WTC11 (cell line): ENCODE results near the gene NID2. TPM values are rescaled to one million over a fixed set of nuclear protein-coding genes. Genes with fewer than 3 reads are reported as not detected.

ENCODE experiments used
- ATAC-seq: fragments of 200-7000 bp; cut with Tn5 transposase; 2 replicates; pipeline ENCODE4 v1.10.0; 2021; ENCODE audit warnings: mild to moderate bottlenecking, moderate library complexity
- CTCF ChIA-PET: fragments of 300-600 bp; sonication (Branson Sonifier 250); formaldehyde crosslinking; loops from one replicate; lab custom pipeline; 2021; ENCODE audit warnings: antibody characterized with exemption; lab: Charles Lee
- POLR2A ChIA-PET: fragments of 350-600 bp; sonication (Branson Sonifier 250); formaldehyde crosslinking; loops from one replicate; lab custom pipeline; 2021; ENCODE audit warnings: antibody characterized with exemption; lab: Charles Lee
- DNase-seq: peaks from one replicate; pipeline ENCODE4 v3.0.0; 2021; ENCODE audit warnings: low spot score
- H3K27ac Mint-ChIP-seq: 2 replicates; pipeline ENCODE4 v1.8.0; 2021; ENCODE audit warnings: mixed read lengths
- H3K27me3 Mint-ChIP-seq: 2 replicates; pipeline ENCODE4 v1.8.0; 2021; ENCODE audit warnings: low read depth, mild to moderate bottlenecking, moderate library complexity, mixed read lengths
- H3K36me3 Mint-ChIP-seq: 2 replicates; pipeline ENCODE4 v1.8.0; 2021; ENCODE audit warnings: mixed read lengths
- H3K4me1 Mint-ChIP-seq: 2 replicates; pipeline ENCODE4 v1.8.0; 2022; ENCODE audit warnings: mixed read lengths
- H3K4me3 Mint-ChIP-seq: 2 replicates; pipeline ENCODE4 v1.8.0; 2021; ENCODE audit warnings: mild to moderate bottlenecking, moderate library complexity, mixed read lengths
- H3K9me3 Mint-ChIP-seq: 2 replicates; pipeline ENCODE4 v1.8.0; 2021; ENCODE audit warnings: mixed read lengths
- ARID4B ChIP-seq: sonication (generic); formaldehyde crosslinking; IDR thresholded peaks from 2 replicates; pipeline ENCODE4 v1.8.0; 2023; ENCODE audit warnings: missing genetic modification reagents, mild to moderate bottlenecking, borderline replicate concordance
- ATF1 ChIP-seq: sonication (generic); formaldehyde crosslinking; IDR thresholded peaks from 2 replicates; pipeline ENCODE4 v1.8.1; 2023; ENCODE audit warnings: mild to moderate bottlenecking, moderate library complexity, missing genetic modification reagents
- ATF3 ChIP-seq: sonication (generic); formaldehyde crosslinking; conservative IDR thresholded peaks from 2 replicates; pipeline ENCODE4 v1.8.1; 2022; ENCODE audit warnings: mild to moderate bottlenecking, missing genetic modification reagents
- ATF6 ChIP-seq: sonication (generic); formaldehyde crosslinking; IDR thresholded peaks from 2 replicates; pipeline ENCODE4 v1.8.1; 2023; ENCODE audit warnings: mild to moderate bottlenecking, missing genetic modification reagents
- E2F1 ChIP-seq: sonication (generic); formaldehyde crosslinking; IDR thresholded peaks from 2 replicates; pipeline ENCODE4 v1.8.0; 2022; ENCODE audit warnings: mild to moderate bottlenecking, missing genetic modification reagents
- E2F4 ChIP-seq: sonication (generic); formaldehyde crosslinking; IDR thresholded peaks from 2 replicates; pipeline ENCODE4 v1.8.1; 2022; ENCODE audit warnings: low read depth, mild to moderate bottlenecking, moderate library complexity, missing genetic modification reagents, borderline replicate concordance
- EMX1 ChIP-seq: fragments of 250-450 bp; sonication (Bioruptor Pico); IDR thresholded peaks from 2 replicates; pipeline ENCODE4 v1.8.0; 2021; ENCODE audit warnings: mild to moderate bottlenecking
- FOXJ3 ChIP-seq: sonication (generic); formaldehyde crosslinking; IDR thresholded peaks from 2 replicates; pipeline ENCODE4 v1.9.0; 2021; ENCODE audit warnings: missing genetic modification reagents, mild to moderate bottlenecking, borderline replicate concordance
- FOXP4 ChIP-seq: sonication (generic); formaldehyde crosslinking; IDR thresholded peaks from 2 replicates; pipeline ENCODE4 v1.8.0; 2022; ENCODE audit warnings: mild to moderate bottlenecking, missing genetic modification reagents
- SOX15 ChIP-seq: fragments of 250-450 bp; sonication (Bioruptor Pico); IDR thresholded peaks from 2 replicates; pipeline ENCODE4 v1.9.0; 2021; ENCODE audit warnings: mild to moderate bottlenecking
- ZNF317 ChIP-seq: sonication (generic); formaldehyde crosslinking; IDR thresholded peaks from 2 replicates; pipeline ENCODE4 v1.8.1; 2023; ENCODE audit warnings: low read depth, mild to moderate bottlenecking, moderate library complexity, missing genetic modification reagents, borderline replicate concordance
- ZNF671 ChIP-seq: fragments of 250-450 bp; sonication (Bioruptor Pico); IDR thresholded peaks from 2 replicates; pipeline ENCODE4 v1.8.0; 2021; ENCODE audit warnings: mild to moderate bottlenecking
- total RNA-seq: library from RNA; stranded (reverse); gene quantifications from 3 replicates; pipeline ENCODE4 v1.2.3, GENCODE V29; 2021

The NID2 gene
- total RNA-seq, 1 experiment from 2014 or later, result 5.4 TPM

GRCh38 chr14:52091928-52092327 is 23.1 kb upstream of the NID2 start:
- ATAC-seq, result no peak

GRCh38 chr14:52090936-52091335 is 22.1 kb upstream of the NID2 start:
- H3K4me3 Mint-ChIP-seq, result no peak overlapping the region
- no peaks in the 10 kb centered on the region; the same call in 1 of the 2 replicates for H3K27me3 Mint-ChIP-seq
- no peaks in the 10 kb centered on the region for H3K4me1 Mint-ChIP-seq
- no peak overlapping the region for H3K27ac Mint-ChIP-seq
- no peaks in the 10 kb centered on the region for H3K36me3 Mint-ChIP-seq
- no peaks in the 10 kb centered on the region for H3K9me3 Mint-ChIP-seq
- ATAC-seq (no peak), DNase-seq (no peak)
- ChIA-PET CTCF (no interaction called here), POLR2A (no interaction called here)
- TF ChIP-seq SOX15 (CRISPR knock-in tag) (no peak), E2F1 (no peak), EMX1 (CRISPR knock-in tag) (no peak), FOXP4 (CRISPR knock-in tag) (no peak), ZNF317 (CRISPR knock-in tag) (no peak), ATF3 (no peak), ATF1 (CRISPR knock-in tag) (no peak)

More at GRCh38 chr14:52091928-52092327, 23.1 kb upstream of the NID2 start:
- no peak for DNase-seq
- Mint-ChIP-seq H3K4me3 (no peak overlapping the region), H3K36me3 (no peaks in the 10 kb centered on the region), H3K9me3 (no peaks in the 10 kb centered on the region), H3K27ac (no peak overlapping the region), H3K4me1 (no peaks in the 10 kb centered on the region), H3K27me3 (no peaks in the 10 kb centered on the region; the same call in 1 of the 2 replicates)
- CTCF ChIA-PET, result interaction anchor here (0.6 kb wide), 1 partner anchor 77 kb away, joined by 4 read pairs; no protein-coding TSS in a partner anchor
- POLR2A ChIA-PET, result no interaction called here
- TF ChIP-seq FOXJ3 (no peak), ATF6 (CRISPR knock-in tag) (no peak), ZNF671 (CRISPR knock-in tag) (no peak), ARID4B (CRISPR knock-in tag) (no peak), ZNF317 (CRISPR knock-in tag) (no peak), ATF3 (no peak), E2F4 (CRISPR knock-in tag) (no peak)
